ENCODE measurements around the gene RPAP2.
"Not testable (repeated sequence)": the region's sequence is repeated elsewhere in the genome, so short reads cannot be mapped to it uniquely, and the experiment has no call there.

The RPAP2 gene

GRCh38 chr1:92324784-92325183 lies 25.9 kb downstream of the RPAP2 start:
- DNase-seq: no peak

- no peak for DNase-seq
These were observed 27.8 kb downstream of the RPAP2 start for GRCh38 chr1:92326681-92327080.

GRCh38 chr1:92327794-92328193 lies 28.9 kb downstream of the RPAP2 start:
- no peak for DNase-seq

GRCh38 chr1:92329347-92330129 lies 30.7 kb downstream of the RPAP2 start:
- DNase-seq: no peak

GRCh38 chr1:92333668-92334067 lies 34.8 kb downstream of the RPAP2 start:
- DNase-seq: no peak

- DNase-seq: no peak
These were observed 41.3 kb downstream of the RPAP2 start for GRCh38 chr1:92340154-92340553.

GRCh38 chr1:92342401-92342800 lies 43.5 kb downstream of the RPAP2 start:
- DNase-seq: no peak

GRCh38 chr1:92343061-92343460 lies 44.2 kb downstream of the RPAP2 start:
- no peak for DNase-seq

GRCh38 chr1:92346866-92347640 lies 48.2 kb downstream of the RPAP2 start:
- DNase-seq: no peak

GRCh38 chr1:92352856-92353255 lies 54.0 kb downstream of the RPAP2 start:
- DNase-seq: no peak

- no peak for DNase-seq
These were observed 55.4 kb downstream of the RPAP2 start for GRCh38 chr1:92354259-92354658.

GRCh38 chr1:92356956-92357355 lies 58.1 kb downstream of the RPAP2 start:
- no peak for DNase-seq

- not testable (repeated sequence) for DNase-seq
These were observed 60.5 kb downstream of the RPAP2 start for GRCh38 chr1:92359382-92359781.

- no peak for DNase-seq
These were observed 61.1 kb downstream of the RPAP2 start for GRCh38 chr1:92359986-92360385.

GRCh38 chr1:92362970-92363369 lies 64.1 kb downstream of the RPAP2 start:
- no peak for DNase-seq

- no peak for DNase-seq
These were observed 64.5 kb downstream of the RPAP2 start for GRCh38 chr1:92363401-92363800.

- no peak for DNase-seq
These were observed 66.7 kb downstream of the RPAP2 start for GRCh38 chr1:92365378-92366039.

GRCh38 chr1:92366040-92366395 lies 67.2 kb downstream of the RPAP2 start:
- DNase-seq: no peak

GRCh38 chr1:92367496-92367895 lies 68.6 kb downstream of the RPAP2 start:
- no peak for DNase-seq

GRCh38 chr1:92372164-92372563 lies 73.3 kb downstream of the RPAP2 start:
- no peak for DNase-seq

GRCh38 chr1:92374223-92374622 lies 75.4 kb downstream of the RPAP2 start:
- DNase-seq: no peak

- no peak for DNase-seq
These were observed 77.5 kb downstream of the RPAP2 start for GRCh38 chr1:92376345-92376744.

GRCh38 chr1:92377991-92378390 lies 79.1 kb downstream of the RPAP2 start:
- DNase-seq: not testable (repeated sequence)

GRCh38 chr1:92380867-92381266 lies 82.0 kb downstream of the RPAP2 start:
- DNase-seq: no peak

Measured in NCI-H2029 treated with DMSO at 0.1 percent for 48 hours (cell line).